GM18867 (cell line): Measurements from ENCODE around the gene MPRIP.

Experiments used
- ATAC-seq: cut with Tn5 transposase; IDR thresholded peaks from one replicate; pipeline ENCODE4 v1.9.1; 2021; ENCODE audit warnings: mild to moderate bottlenecking, moderate library complexity; ENCODE audit not compliant: unreplicated experiment

MPRIP gene

GRCh38 chr17:17050346-17051345 lies 8.4 kb downstream of the MPRIP start:
- no peak for ATAC-seq

GRCh38 chr17:17051380-17051779 lies 9.1 kb downstream of the MPRIP start:
- no peak for ATAC-seq

- no peak for ATAC-seq
These were observed 9.7 kb downstream of the MPRIP start for GRCh38 chr17:17051791-17052461.

- ATAC-seq, result no peak
These were observed 10.4 kb downstream of the MPRIP start for GRCh38 chr17:17052462-17053221.

GRCh38 chr17:17053446-17054379 lies 11.5 kb downstream of the MPRIP start:
- no peak for ATAC-seq

GRCh38 chr17:17054636-17055035 lies 12.4 kb downstream of the MPRIP start:
- ATAC-seq, result no peak

GRCh38 chr17:17055286-17056155 lies 13.3 kb downstream of the MPRIP start:
- ATAC-seq, result no peak

- ATAC-seq, result no peak
These were observed 13.9 kb downstream of the MPRIP start for GRCh38 chr17:17056156-17056539.

GRCh38 chr17:17057057-17057551 lies 14.8 kb downstream of the MPRIP start:
- no peak for ATAC-seq

- no peak for ATAC-seq
These were observed 16.0 kb downstream of the MPRIP start for GRCh38 chr17:17058304-17058703.

- ATAC-seq, result no peak
These were observed 17.1 kb downstream of the MPRIP start for GRCh38 chr17:17059301-17059890.

- no peak for ATAC-seq
These were observed 18.0 kb downstream of the MPRIP start for GRCh38 chr17:17060001-17060922.

- no peak for ATAC-seq
These were observed 18.7 kb downstream of the MPRIP start for GRCh38 chr17:17060930-17061329.

- no peak for ATAC-seq
These were observed 19.3 kb downstream of the MPRIP start for GRCh38 chr17:17061516-17061915.

- no peak for ATAC-seq
These were observed 20.1 kb downstream of the MPRIP start for GRCh38 chr17:17062356-17062755.

GRCh38 chr17:17062866-17063265 lies 20.6 kb downstream of the MPRIP start:
- ATAC-seq, result no peak

- ATAC-seq, result no peak
These were observed 21.4 kb downstream of the MPRIP start for GRCh38 chr17:17063546-17064122.
